ENCODE results near the gene LRMDA.

DNA sequence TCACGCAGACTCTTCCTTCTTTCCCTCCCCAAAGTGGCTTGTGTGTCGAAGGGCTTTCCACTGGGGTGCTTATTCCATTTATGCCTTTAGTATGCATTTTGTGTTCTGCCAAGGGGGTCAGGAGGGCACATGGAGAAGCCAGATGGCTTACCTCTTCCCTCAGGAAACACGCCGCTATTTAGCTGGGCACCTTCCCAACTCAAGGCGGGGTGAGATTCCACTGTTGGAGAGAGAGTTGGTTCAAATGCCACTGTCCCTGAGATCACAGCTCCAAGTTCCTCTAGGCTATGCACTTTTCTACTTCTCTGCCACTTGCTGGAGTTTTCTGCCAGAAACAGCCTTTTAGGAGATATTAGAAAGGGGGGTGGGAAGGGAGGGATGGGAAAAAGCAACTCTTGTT lies 1091.8 kb downstream of the LRMDA start:
- TF ChIP-seq, protein P1, sequence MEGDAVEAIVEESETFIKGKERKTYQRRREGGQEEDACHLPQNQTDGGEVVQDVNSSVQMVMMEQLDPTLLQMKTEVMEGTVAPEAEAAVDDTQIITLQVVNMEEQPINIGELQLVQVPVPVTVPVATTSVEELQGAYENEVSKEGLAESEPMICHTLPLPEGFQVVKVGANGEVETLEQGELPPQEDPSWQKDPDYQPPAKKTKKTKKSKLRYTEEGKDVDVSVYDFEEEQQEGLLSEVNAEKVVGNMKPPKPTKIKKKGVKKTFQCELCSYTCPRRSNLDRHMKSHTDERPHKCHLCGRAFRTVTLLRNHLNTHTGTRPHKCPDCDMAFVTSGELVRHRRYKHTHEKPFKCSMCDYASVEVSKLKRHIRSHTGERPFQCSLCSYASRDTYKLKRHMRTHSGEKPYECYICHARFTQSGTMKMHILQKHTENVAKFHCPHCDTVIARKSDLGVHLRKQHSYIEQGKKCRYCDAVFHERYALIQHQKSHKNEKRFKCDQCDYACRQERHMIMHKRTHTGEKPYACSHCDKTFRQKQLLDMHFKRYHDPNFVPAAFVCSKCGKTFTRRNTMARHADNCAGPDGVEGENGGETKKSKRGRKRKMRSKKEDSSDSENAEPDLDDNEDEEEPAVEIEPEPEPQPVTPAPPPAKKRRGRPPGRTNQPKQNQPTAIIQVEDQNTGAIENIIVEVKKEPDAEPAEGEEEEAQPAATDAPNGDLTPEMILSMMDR (IDR thresholded peaks at IDR 0.05) = no peak
- TF ChIP-seq POLR2A (IDR thresholded peaks at IDR 0.05) = no peak

All from body of pancreas (tissue), 4 donors.